HepG2 (cell line): ENCODE results near the gene RAB2B. TPM values are rescaled to one million over a fixed set of nuclear protein-coding genes. Genes with fewer than 3 reads are reported as not detected.

Experiments
- DZIP1 ChIP-seq: sonication (generic); formaldehyde crosslinking; IDR thresholded peaks from 2 replicates; pipeline ENCODE4 v1.5.0; 2020; ENCODE audit warnings: mild to moderate bottlenecking, missing genetic modification reagents
- HHEX ChIP-seq: IDR thresholded peaks from 2 replicates; pipeline ENCODE4 v1.6.1; 2016; ENCODE audit warnings: control low read depth
- HNF4A ChIP-seq: sonication (generic); formaldehyde crosslinking; IDR thresholded peaks from 2 replicates; pipeline ENCODE4 v1.4.0; 2020; ENCODE audit warnings: missing genetic modification reagents
- HOXA9 ChIP-seq: sonication (generic); formaldehyde crosslinking; IDR thresholded peaks from 2 replicates; pipeline ENCODE4 v1.8.1; 2022; ENCODE audit warnings: missing genetic modification reagents, mild to moderate bottlenecking, moderate library complexity, borderline replicate concordance
- MAFG ChIP-seq: sonication (generic); formaldehyde crosslinking; IDR thresholded peaks from 2 replicates; pipeline ENCODE4 v1.5.1; 2020; ENCODE audit warnings: mild to moderate bottlenecking, missing genetic modification reagents
- NFIC ChIP-seq: IDR thresholded peaks from 2 replicates; pipeline ENCODE4 v1.6.1; 2012; ENCODE audit warnings: mild to moderate bottlenecking, low read length, inconsistent platforms
- PCBP1 ChIP-seq: fragments of 200-400 bp; formaldehyde crosslinking; IDR thresholded peaks from 2 replicates; pipeline ENCODE4 v1.6.1; 2017; ENCODE audit warnings: mild to moderate bottlenecking, low read depth, low read length, borderline replicate concordance
- PLSCR1 ChIP-seq: sonication (generic); formaldehyde crosslinking; IDR thresholded peaks from 2 replicates; pipeline ENCODE4 v1.5.0; 2020; ENCODE audit warnings: missing genetic modification reagents, mild to moderate bottlenecking, borderline replicate concordance
- REL ChIP-seq: sonication (generic); formaldehyde crosslinking; conservative IDR thresholded peaks from 2 replicates; pipeline ENCODE4 v1.8.0; 2022; ENCODE audit warnings: mild to moderate bottlenecking, missing genetic modification reagents, moderate library complexity
- TBP ChIP-seq: sonication (generic); formaldehyde crosslinking; IDR thresholded peaks from 2 replicates; pipeline ENCODE4 v1.5.0; 2020; ENCODE audit warnings: missing genetic modification reagents
- TBX2 ChIP-seq: sonication (generic); formaldehyde crosslinking; IDR thresholded peaks from 2 replicates; pipeline ENCODE4 v1.5.0; 2020; ENCODE audit warnings: missing genetic modification reagents, mild to moderate bottlenecking, borderline replicate concordance
- TCF7L2 ChIP-seq: IDR thresholded peaks from 2 replicates; pipeline ENCODE4 v1.6.1; 2011; ENCODE audit warnings: mild to moderate bottlenecking, low read depth, low read length, moderate library complexity
- UBTF ChIP-seq: sonication (generic); formaldehyde crosslinking; IDR thresholded peaks from 2 replicates; pipeline ENCODE4 v1.4.0; 2020; ENCODE audit warnings: mild to moderate bottlenecking, missing genetic modification reagents
- ZBTB1 ChIP-seq: sonication (generic); formaldehyde crosslinking; IDR thresholded peaks from 2 replicates; pipeline ENCODE4 v1.4.0; 2020; ENCODE audit warnings: missing genetic modification reagents, borderline replicate concordance
- ZBTB42 ChIP-seq: sonication (generic); formaldehyde crosslinking; IDR thresholded peaks from 2 replicates; pipeline ENCODE4 v1.5.0; 2020; ENCODE audit warnings: mild to moderate bottlenecking, missing genetic modification reagents
- ZBTB8A ChIP-seq: sonication (generic); formaldehyde crosslinking; IDR thresholded peaks from 2 replicates; pipeline ENCODE4 v1.4.0; 2020; ENCODE audit warnings: mild to moderate bottlenecking, low read depth, missing genetic modification reagents, borderline replicate concordance
- ZC3H13 ChIP-seq: sonication (generic); formaldehyde crosslinking; IDR thresholded peaks from 2 replicates; pipeline ENCODE4 v1.8.1; 2023; ENCODE audit warnings: mild to moderate bottlenecking, missing genetic modification reagents, moderate library complexity
- ZNF143 ChIP-seq: sonication (generic); formaldehyde crosslinking; IDR thresholded peaks from 2 replicates; pipeline ENCODE4 v1.4.0; 2020; ENCODE audit warnings: missing genetic modification reagents
- ZNF543 ChIP-seq: sonication (generic); formaldehyde crosslinking; IDR thresholded peaks from 2 replicates; pipeline ENCODE4 v1.4.0; 2020; ENCODE audit warnings: mild to moderate bottlenecking, missing genetic modification reagents
- ZNF556 ChIP-seq: sonication (generic); formaldehyde crosslinking; IDR thresholded peaks from 2 replicates; pipeline ENCODE4 v1.4.0; 2020; ENCODE audit warnings: mild to moderate bottlenecking, missing genetic modification reagents, borderline replicate concordance
- ZNF619 ChIP-seq: sonication (generic); formaldehyde crosslinking; IDR thresholded peaks from 2 replicates; pipeline ENCODE4 v1.4.0; 2020; ENCODE audit warnings: mild to moderate bottlenecking, missing genetic modification reagents
- ZNF740 ChIP-seq: sonication (generic); formaldehyde crosslinking; IDR thresholded peaks from 2 replicates; pipeline ENCODE4 v1.4.0; 2020; ENCODE audit warnings: missing genetic modification reagents
- ZSCAN30 ChIP-seq: sonication (generic); formaldehyde crosslinking; IDR thresholded peaks from 2 replicates; pipeline ENCODE4 v1.5.0; 2020; ENCODE audit warnings: mild to moderate bottlenecking, missing genetic modification reagents
- polyA plus RNA-seq, 8 experiments: library from polyadenylated mRNA; depleted of rRNA in 3 of 8; stranded (reverse) in 7 of 8; unstranded in 1 of 8; fragments of >200 nt; fragmentation: Illumina TruSeq in 4 of 8; extraction: Trizol in 4 of 8; gene quantifications; 2 replicates each; pipeline versions ENCODE4 v1.2.1 to v1.2.3, GENCODE V29; 2011 to 2016; ENCODE audit warnings: low read depth in 4 of 8, missing spikeins in 1 of 8, mixed read lengths in 1 of 8; ENCODE audit not compliant: insufficient read depth in 1 of 8
- total RNA-seq, 5 experiments: library from RNA; depleted of rRNA; stranded (reverse); fragments of >200 nt; fragmentation: Illumina TruSeq; extraction: Trizol; gene quantifications; 2 replicates each; pipeline ENCODE4 v1.2.3, GENCODE V29; 2016; ENCODE audit warnings: low read depth in 1 of 5

The RAB2B gene
- total and polyA plus RNA-seq, 2 of the 13 experiments (the other 11 are each of a cell fraction or from before 2014, with no cell fraction given): 36.0 to 60.6 TPM

GRCh38 chr14:21525962-21526671 is 49.4 kb upstream of the RAB2B start, which contains the start of gene SALL2 (continued):
- TF ChIP-seq ZBTB42: no peak
- no peak for TF ChIP-seq DZIP1 (CRISPR knock-in tag)
- TF ChIP-seq PLSCR1 (CRISPR knock-in tag): no peak
- no peak for TF ChIP-seq ZNF143
- no peak; the same call in 1 of the 2 replicates for TF ChIP-seq PCBP1
- TF ChIP-seq HOXA9 (CRISPR knock-in tag): no peak; the same call in 1 of the 2 replicates
- TF ChIP-seq TBP (CRISPR knock-in tag): no peak
- no peak for TF ChIP-seq NFIC
- no peak for TF ChIP-seq TBX2 (CRISPR knock-in tag)
- no peak for TF ChIP-seq ZSCAN30
- 0 out of 2 replicates have a peak, but pooled peaks have one; percentile 22 for TF ChIP-seq ZNF740
- TF ChIP-seq ZNF543 (CRISPR knock-in tag): no peak
- TF ChIP-seq ZC3H13 (CRISPR knock-in tag): peak; percentile 61; the same call in 1 of the 2 replicates
- TF ChIP-seq TCF7L2: no peak
- no peak for TF ChIP-seq ZBTB8A (CRISPR knock-in tag)
- peak; percentile 73; the same call in 1 of the 2 replicates for TF ChIP-seq REL (CRISPR knock-in tag)
- peak; percentile 81; the same call in 1 of the 2 replicates for TF ChIP-seq ZNF619 (CRISPR knock-in tag)
- TF ChIP-seq UBTF: peak; percentile 54
- no peak for TF ChIP-seq ZBTB1
- no peak for TF ChIP-seq MAFG (CRISPR knock-in tag)
- TF ChIP-seq ZNF556 (CRISPR knock-in tag): no peak
- no peak for TF ChIP-seq HHEX
- TF ChIP-seq HNF4A: no peak
